ENCODE data around the gene CPN2.

GRCh38 chr3:194332858-194333211 lies 18.3 kb downstream of the CPN2 start:
- TF ChIP-seq CTCF (IDR thresholded peaks at IDR 0.05; ENCODE audit: insufficient read depth, low read length, poor library complexity, severe bottlenecking) (no peak), EZH2phosphoT487 (conservative IDR thresholded peaks at IDR 0.05; ENCODE audit: low read length) (no peak)
